ENCODE results near the gene SDHA. TPM values are rescaled to one million over a fixed set of nuclear protein-coding genes. Genes with fewer than 3 reads are reported as not detected.

Gene SDHA
- total and polyA plus RNA-seq, 10 of the 15 experiments (the other 5 are each of a cell fraction or from before 2014, with no cell fraction given) = 63.3 to 205 (median 104) TPM

GRCh38 chr5:188488-189481 is 29.3 kb upstream of the SDHA start:
- in situ Hi-C loops (cut with MboI) (no loop called here), intact Hi-C loops (cut with micrococcal nuclease; ENCODE audit: unreplicated experiment) (no loop called here)
- Histone ChIP-seq H3K36me3 (ENCODE audit: control insufficient read depth in 2 of 2, insufficient read depth in 2 of 2, low read length in 1 of 2) (no peaks in the 10 kb centered on the region), H3K27ac (ENCODE audit: control insufficient read depth, insufficient read depth) (no peak overlapping the region), H3K9me3 (replicated peaks; ENCODE audit: control insufficient read depth, insufficient read depth, low read length) (no peaks in the 10 kb centered on the region), H2AFZ (ENCODE audit: control insufficient read depth, low read depth, low read length) (peak overlapping the region; percentile 68), H3K4me2 (ENCODE audit: control insufficient read depth, insufficient read depth) (peak overlapping the region; percentile 50; the same call in 1 of the 2 replicates), H3K4me1 (ENCODE audit: control insufficient read depth, insufficient read depth, low read length) (peaks cover 32% of the 10 kb centered on the region), H3K4me3 (no peak overlapping the region), H3K79me2 (ENCODE audit: control insufficient read depth, insufficient read depth, low read length) (no peaks in the 10 kb centered on the region), H4K20me1 (ENCODE audit: control insufficient read depth, insufficient read depth) (no peaks in the 10 kb centered on the region; the same call in 1 of the 2 replicates), H3K27me3 (replicated peaks in 1 of 2; ENCODE audit: control insufficient read depth in 2 of 2, insufficient read depth in 2 of 2, low read length in 1 of 2) (no peaks in the 10 kb centered on the region; a peak in 2 of 4 replicates), H3K9ac (ENCODE audit: control insufficient read depth, insufficient read depth, low read length) (no peak overlapping the region)
- ChIA-PET POLR2A (interaction anchor here (0.8 to 1.0 kb wide), 2 partner anchors 31 to 83 kb away, joined by 3 to 4 read pairs; partner anchors contain the start of gene PDCD6), RAD21 (ENCODE audit: unreplicated experiment) (interaction anchor here (0.8 to 1.6 kb wide), 10 partner anchors 31 to 731 kb away, joined by 3 to 11 read pairs (median 3); partner anchors contain the start of genes AHRR and PDCD6), CTCF (interaction anchor here (0.7 to 2.5 kb wide), 20 partner anchors 10 to 945 kb away, joined by 3 to 17 read pairs (median 4); partner anchors contain the start of genes CCDC127, PDCD6 and SDHA), SMC1A (ENCODE audit: uncharacterized antibody, unreplicated experiment) (interaction anchor here (0.8 to 2.0 kb wide), 4 partner anchors 30 to 714 kb away, joined by 3 to 9 read pairs (median 4); partner anchors contain the start of genes CCDC127 and SDHA)
- no TSS peak for BruUV-seq (replicated peaks)
- ATAC-seq = peak; percentile 95
- FAIRE-seq = peak; percentile 99
- peak; percentile 28 for DNase-seq (ENCODE audit: low read depth, low spot score)
- 31% methylated on average over 37 of the region's 37 CpGs for WGBS (ENCODE audit: insufficient coverage, insufficient replicate concordance, low lambda C conversion rate, missing lambda C conversion rate)
- TF ChIP-seq MTA2 (IDR thresholded peaks at IDR 0.05; ENCODE audit: low read depth) (no peak), BCL11A (IDR thresholded peaks at IDR 0.05; ENCODE audit: low read depth, low read length) (no peak), BMI1 (IDR thresholded peaks at IDR 0.05; ENCODE audit: borderline replicate concordance) (no peak), NKRF (conservative IDR thresholded peaks at IDR 0.05) (no peak), ELK1 (IDR thresholded peaks at IDR 0.05; ENCODE audit: low read depth, low read length) (no peak), CTCF (IDR thresholded peaks at IDR 0.05 in 2 of 3, conservative IDR thresholded peaks at IDR 0.05 in 1 of 3; ENCODE audit: control insufficient read depth in 2 of 3, extremely low read depth in 1 of 3, insufficient read depth in 1 of 3, low read depth in 3 of 3, low read length in 3 of 3) (peak; percentile 85 to 97 (median 95)), NFIC (IDR thresholded peaks at IDR 0.05; ENCODE audit: low read depth, low read length) (no peak), ZBTB11 (CRISPR knock-in tag; IDR thresholded peaks at IDR 0.05) (no peak), RB1 (IDR thresholded peaks at IDR 0.05; ENCODE audit: borderline replicate concordance) (0 out of 2 replicates have a peak, but pooled peaks have one; percentile 33), YY1 (IDR thresholded peaks at IDR 0.05; ENCODE audit: low read depth, low read length) (peak; percentile 56; the same call in 1 of the 2 replicates), RAD21 (IDR thresholded peaks at IDR 0.05; ENCODE audit: insufficient read depth, low read depth, low read length) (peak; percentile 70), TCF12 (IDR thresholded peaks at IDR 0.05; ENCODE audit: low read depth, low read length) (no peak), SP1 (IDR thresholded peaks at IDR 0.05; ENCODE audit: low read depth, low read length) (no peak)

All from GM12878 (cell line).